ENCODE measurements around the gene MRPL53.
A peak's percentile ranks its signal among the peaks of the same experiment; 100 is the strongest.
"Not testable (repeated sequence)": the region's sequence is repeated elsewhere in the genome, so short reads cannot be mapped to it uniquely, and the experiment has no call there.

The MRPL53 gene

DNA sequence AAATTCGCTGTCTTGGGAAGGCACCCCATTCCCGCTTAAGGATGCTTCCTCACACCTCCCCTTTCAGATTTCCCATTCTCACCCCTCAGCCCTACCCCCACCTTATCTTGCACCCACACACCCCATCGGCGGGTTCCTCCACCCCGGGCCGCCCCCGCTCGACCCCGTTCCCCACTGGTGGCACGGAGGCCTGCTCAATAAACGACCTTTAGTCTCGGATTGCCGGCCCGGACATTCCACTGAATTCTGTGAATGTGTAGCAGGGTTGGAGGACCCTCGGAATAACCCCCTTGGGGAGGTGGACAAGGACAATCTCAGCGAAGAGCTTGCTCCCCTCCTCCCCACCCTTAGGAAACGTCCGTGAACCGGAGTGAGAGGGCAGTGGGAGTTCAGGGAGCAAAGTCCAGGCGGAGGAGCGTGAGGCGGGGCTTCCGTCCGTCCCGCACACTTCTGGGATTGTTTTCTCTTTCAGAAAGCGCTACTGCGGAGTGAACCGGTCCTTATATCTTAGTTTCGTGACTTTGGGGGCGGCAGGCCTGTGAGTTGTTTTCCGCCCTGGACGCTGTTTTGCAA is 29.8 kb upstream of the MRPL53 start:
- no peak for DNase-seq

DNA sequence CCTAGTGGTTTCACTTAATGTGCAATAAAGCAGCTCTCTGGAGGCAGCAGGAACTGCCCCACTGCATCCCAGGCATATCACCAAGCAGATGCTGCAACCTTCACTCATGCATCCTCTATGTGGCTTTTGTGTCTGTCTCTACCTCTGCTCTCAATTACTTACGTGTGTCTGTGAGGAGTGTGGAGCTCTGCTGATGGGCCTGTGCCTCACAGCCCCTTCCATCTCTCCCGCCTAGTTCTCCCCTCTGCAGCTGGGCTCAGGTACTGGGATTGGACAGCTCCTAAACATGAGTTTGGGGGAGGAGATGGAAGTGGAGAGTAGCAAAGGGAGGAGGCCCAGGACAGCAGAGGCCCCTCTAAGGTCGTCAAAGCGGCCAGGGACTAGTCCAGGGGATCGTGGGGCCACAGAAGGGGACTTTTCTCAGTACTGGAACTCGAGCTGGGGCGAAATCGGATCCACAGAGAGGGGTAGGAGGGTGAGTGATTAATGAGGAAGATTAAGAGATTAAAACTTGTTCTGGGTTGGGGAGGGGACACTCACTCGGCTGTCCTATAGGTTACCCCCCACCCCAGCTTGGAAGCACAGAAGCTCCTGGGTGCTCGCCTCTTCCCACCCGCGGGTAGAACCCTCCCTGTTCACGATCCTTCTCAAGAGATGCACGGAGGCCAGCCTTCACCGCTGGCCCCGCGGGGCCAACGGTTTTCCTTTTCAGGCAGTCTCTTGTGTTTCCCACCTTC is 29.0 kb upstream of the MRPL53 start:
- no peak for DNase-seq

DNA sequence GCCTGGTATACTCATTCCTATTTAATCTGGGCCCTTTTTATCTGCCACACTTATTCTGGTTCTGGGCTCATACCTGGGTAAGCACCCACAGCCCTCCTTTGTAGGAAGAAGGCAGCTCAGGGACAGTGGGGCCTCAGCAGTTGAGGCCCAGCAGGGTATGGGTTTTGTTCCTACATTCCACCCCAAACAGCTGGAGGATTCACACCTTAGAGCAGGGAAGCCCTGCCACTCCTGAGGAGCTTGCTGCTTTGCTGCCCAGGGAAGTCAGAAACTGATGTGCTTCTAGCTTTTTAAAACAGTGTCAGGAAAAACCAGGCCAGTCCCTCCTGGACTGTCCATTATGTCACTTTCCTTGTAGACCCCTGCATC is 28.1 kb upstream of the MRPL53 start:
- DNase-seq: no peak

DNA sequence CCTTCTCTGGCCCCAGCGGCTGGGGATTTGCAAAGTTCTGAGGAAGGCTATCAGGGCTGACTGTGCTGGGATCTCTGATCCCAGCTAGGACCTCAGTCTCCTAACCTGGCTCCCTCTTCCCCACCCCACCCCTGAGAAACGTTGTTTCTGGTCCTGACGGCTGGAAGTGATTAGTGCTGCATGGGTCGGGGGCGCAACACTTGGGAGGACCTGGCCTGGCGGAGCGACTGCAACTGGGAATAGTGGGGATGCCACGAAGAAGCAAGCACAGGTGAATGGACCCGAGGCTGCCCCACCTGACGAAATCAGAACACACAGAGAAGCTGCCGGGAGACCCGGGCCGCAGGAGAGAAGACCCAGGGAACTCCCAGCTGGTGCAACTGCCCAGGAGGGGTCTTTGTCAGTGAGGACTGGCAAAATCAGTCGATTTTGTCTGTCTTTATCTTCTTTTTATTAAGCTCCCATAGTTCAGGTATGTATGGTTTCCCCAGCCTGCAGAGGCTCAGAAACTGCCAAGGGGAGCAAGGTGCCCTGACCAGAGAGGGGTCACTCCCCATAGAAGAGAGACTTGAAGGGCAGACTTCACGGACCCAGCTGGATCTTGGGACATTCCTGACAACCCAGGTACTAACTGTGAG is 27.6 kb upstream of the MRPL53 start:
- no peak for DNase-seq

DNA sequence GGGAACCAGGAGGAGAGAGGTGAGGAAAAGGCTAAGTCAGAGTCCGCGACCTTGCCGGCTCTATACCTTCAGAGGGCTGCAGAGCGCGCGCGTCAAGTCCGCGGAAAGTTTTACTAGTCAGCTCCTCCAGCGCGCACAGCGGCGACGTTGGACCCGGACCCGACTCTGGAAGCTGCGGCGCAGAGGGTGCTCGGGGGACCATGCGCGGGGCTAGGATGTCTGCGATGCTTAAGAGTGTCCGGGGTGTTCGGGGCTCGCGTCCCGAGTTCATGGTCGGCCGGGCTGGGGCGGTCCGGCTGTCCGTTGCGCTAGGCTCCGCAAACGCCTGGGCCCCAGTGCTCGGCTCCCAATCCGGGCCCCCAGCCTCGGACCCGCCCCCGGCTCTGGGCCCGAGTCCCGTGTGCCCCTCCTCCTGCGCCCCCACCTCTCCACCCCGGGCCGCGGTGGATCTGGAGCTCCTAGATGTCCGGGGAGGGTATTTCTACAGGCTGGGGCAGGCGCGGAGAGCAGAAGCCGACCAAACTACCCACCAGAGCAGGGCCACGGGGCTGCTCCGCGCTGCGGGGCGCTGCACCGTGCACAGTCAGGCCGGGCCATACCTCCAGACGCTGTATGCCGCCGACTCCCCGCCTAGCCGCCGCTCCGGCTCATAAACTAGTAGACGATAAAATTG is 26.9 kb upstream of the MRPL53 start, which contains the start of gene LBX2:
TSS of gene LBX2 (minus strand) at position 337 of the 673 bp plus-strand sequence. CDS start at position 271, 66 bp downstream.
- DNase-seq: no peak

DNA sequence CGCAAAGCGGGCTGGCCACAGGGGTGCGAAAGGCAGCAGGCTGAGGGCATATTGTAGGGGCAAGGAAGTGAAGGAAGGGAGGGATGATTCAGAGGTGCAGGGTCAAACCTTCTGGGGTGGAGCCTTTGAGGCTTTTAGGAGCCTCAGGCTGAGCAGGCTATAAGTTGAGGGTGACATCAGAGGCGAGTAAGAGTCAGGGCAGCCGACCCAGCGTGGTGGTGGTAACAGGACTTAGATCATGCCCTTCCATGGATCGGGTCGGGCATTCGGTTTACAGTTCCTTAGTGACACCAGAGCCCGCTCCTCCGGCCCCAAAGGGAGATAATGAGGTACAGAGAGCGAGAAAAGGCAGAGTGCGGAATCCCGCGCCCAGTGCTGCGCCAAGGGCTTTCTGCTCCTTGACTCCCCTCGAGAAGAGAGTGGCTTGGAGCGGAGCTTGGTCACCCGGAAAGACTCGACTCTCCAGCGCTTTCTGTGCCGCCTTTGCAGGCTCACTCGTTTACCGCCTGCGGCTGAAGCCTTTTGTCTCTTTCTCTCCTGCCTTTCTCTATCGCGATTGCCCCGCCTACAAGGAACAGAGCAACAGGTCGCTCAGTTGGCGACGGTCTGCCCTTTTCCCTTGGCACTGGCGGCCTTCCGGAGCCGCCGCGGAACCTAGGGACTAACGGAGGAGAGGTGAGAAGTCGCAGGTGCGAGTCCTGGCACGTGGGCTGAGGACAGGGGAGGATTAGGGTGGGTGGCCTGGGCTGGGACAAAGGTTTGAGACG is 26.2 kb upstream of the MRPL53 start:
- DNase-seq: no peak

GRCh38 chr2:74497777-74498499 is 25.5 kb upstream of the MRPL53 start:
- DNase-seq: no peak

DNA sequence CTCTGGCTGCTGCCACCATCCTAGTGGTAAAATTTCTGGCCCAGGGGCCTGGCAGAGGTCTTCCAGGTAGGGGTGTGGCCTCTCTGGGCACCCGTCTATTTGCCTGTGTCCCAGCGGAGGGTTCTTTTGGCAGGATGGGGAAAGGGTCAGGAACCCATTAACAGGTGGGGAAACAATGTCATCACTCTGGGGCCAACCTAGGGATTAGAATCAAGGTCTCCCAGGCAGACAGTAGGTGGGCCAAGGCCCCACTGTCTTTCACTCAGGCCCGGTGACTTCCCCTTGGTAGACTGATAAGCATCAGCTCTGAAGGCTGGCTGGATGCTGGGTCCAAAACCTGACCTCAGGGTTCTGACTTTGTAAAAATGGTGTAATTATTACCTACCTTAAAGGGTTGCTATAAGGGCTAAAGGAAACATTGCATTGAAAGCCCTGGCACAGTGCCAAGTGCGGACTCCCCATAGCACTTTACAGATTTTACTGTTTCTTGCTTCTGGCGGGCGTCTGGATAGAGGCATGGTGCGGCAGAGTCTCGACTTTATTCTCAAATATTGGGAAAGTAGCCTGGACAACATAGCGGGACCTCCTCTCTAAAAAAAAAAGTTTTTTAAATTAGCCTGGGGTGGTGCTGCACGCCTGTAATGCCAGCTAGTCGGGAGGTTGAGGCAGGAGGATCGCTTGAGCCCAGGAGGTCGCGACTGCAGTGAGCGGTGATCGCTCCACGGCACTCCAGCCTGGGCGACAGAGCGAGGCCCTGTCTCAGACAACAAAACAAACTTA is 24.7 kb upstream of the MRPL53 start:
- no peak for DNase-seq

GRCh38 chr2:74495440-74495839 is 23.0 kb upstream of the MRPL53 start:
- DNase-seq: no peak

GRCh38 chr2:74493546-74493945 is 21.1 kb upstream of the MRPL53 start:
- no peak for DNase-seq

DNA sequence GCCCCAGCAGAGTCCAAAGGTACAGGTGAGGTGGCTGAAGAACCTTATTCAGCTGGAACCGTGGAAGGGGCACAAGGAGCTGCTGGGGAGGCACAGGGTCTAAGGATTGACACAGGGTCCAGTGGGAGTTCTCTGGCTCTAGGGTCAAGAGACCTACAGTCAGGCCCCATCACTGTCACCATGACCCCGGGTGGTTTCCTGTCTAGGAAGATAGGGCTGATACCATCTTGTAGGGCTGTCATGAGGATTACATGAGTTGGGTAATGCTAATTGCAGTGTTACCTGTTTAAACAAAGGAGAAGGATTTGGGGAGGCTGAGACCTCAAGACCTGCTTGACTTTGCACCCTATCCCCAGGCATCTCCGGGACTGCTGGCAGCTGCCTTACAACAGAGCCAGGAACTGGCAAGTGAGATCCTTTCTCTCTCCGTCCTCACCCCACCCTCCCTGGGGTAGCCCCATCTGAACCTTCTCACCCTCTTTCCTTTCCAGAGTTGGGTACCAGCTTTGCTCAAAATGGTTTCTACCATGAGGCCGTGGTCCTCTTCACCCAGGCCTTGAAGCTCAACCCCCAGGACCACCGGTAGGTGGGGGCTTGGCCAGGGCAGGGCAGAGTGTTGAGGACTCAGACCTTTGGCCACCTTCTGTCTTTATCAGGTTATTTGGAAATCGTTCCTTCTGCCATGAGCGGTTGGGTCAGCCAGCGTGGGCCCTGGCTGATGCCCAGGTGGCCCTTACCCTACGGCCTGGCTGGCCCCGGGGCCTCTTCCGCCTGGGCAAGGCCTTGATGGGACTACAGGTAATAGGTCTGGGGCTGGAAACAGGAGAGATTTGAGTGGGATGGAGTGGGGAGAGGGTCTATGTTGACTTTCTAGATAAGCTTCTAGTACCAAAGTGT is 19.4 kb upstream of the MRPL53 start:
- no peak for DNase-seq

DNA sequence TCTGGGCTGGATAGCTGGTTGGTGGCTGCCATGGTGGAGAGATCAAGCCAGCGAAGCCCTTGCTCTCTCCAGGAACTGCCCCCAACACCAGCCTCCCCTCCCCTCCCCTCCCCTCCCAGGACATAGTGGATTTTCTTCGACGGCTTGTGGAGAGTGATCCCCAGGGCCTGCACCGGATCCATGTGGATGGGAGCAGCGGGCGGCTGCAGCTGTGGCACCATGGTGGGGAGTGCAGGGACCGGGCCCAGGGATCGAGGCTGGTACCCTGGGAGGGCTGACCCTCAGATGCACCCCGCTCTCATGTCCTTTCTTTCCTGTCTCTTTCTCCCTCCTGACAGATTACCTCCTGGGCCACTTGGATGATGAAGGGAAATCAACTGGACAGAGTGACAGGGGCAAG is 17.4 kb upstream of the MRPL53 start:
- DNase-seq: no peak

DNA sequence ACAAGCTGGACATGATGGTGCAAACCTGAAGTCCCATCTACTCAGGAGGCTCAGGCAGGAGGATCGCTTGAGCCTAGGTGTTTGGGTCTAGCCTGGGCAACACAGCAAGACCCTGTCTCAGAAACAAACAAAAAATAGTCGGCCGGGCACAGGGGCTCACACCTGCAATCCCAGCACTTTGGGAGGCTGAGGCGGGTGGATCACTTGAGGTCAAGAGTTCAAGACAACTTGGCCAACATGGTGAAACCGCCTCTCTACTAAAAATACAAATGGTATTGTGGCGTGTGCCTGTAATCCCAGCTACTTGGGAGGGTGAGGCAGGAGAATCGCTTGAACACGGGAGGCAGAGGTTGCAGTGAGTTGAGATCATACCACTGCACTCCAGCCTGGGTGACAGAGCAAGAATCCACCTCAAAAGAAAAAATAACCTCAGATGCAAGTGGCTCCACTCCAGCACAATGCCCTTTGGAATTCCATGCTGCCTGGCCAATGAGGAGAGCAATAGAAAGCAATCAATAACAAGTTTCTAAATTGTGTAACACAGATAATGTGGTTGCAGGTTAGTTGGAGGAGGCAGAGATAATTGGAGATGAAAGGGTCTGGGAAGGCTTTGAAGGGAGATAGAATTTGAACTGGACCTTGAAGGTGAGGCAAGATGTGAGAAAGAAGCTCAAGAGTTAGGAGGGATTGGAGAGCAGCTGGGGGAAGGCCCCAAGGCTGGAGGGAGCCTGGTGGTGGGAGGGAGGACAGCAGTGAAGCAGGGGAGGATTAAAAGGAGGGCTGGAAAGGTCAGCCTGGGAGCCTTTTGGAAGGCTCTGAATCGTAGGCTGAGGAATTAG is 16.4 kb upstream of the MRPL53 start:
- no peak for DNase-seq

- no peak for DNase-seq
Measured at GRCh38 chr2:74486141-74486540, 13.7 kb upstream of the MRPL53 start.

DNA sequence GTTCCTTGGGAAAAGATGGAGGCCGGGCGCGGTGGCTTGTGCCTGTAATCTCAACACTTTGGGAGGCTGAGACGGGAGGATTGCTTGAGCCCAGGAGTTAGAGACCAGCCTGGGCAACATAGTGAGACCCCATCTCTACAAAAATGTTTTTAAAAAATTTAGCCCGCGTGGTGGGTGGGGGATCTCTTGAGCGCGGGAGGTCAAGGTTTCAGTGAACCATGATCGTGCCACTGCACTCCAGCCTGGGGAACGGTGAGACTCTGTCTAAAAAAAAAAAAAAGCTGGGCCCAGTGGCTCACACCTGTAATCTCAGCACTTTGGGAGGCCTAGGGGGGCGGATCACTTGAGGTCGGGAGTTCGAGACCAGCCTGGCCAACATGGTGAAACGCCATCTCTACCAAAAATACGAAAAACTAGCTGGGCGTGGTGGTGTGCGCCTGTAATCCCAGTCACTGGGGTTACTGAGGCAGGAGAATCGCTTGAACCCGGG is 11.2 kb upstream of the MRPL53 start:
- not testable (repeated sequence) for DNase-seq

- peak; percentile 91 for DNase-seq
Measured at GRCh38 chr2:74482801-74483674, 10.6 kb upstream of the MRPL53 start, which contains the start of the genes CCDC142 and TTC31. Gene CCDC142 (minus strand): TSS chr2:74482998. CDS start chr2:74482837, 161 bp downstream. Gene TTC31 (plus strand): TSS chr2:74483081. CDS start chr2:74483096, 15 bp downstream.

DNA sequence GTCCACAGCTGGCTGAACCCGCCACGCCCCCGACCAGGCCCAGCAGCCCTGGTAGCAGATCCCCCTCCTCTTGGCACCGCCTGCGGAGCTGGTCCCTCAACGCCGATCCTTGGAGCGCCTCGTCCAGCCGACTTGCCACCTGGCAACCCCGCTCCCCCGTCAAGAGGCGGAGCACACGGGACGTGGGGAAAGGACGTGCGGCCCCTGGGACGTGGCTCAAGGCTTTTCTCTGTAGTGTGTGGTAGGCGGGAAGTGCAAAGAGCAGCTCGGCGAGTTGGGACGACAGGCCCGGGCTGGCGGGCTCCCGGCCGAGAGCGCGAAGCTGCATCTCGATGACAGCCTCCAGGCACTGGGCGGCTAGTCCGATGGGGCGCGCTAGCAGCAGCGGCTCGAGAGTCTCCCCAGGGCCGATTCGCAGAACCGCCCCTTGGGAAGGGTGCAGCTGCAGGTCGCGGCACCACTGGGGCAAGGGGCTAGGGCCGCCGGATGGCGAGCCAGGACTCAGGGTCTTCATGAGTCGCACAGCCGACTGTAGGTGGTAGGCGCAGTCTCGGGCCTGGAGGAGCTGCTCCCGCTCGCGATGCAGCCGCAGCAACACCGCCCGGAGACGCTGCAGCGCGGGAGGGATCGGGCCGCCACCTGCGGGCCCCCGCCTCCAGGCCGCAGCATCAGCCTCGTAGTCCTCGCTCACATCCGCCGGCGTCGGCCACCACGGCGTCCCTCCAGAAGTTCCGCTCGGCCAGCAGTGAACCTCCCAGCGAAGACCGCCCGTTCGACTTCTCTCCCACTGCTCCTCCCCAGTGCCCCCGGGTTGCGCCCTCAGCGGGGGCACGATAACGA is 9.7 kb upstream of the MRPL53 start:
- no peak for DNase-seq
